Measurements from ENCODE around the gene MTMR3.

Gene MTMR3

DNA sequence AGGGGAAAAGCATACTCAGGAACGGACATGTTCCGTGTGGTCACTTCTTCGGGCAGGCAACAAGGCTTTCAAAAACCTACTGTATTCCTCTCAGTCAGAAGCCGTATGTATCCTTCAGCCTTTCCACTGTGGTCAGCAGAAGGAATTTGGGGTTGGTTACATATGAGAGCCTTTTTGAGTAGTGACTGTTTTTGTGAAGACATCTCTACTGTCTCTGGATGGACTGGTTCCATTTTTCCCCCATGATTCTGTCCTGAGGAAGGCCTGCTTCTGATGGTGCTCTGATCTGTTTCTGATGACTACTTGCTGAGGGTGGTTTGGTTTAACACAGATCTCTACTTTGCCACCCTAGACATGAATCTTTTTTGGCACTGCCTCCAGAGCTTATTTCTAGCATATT, 133.6 kb downstream of the MTMR3 start:
- H3K4me3 ChIP-seq (ENCODE audit: low read length), result no peak overlapping the region
- TF ChIP-seq, protein P1, sequence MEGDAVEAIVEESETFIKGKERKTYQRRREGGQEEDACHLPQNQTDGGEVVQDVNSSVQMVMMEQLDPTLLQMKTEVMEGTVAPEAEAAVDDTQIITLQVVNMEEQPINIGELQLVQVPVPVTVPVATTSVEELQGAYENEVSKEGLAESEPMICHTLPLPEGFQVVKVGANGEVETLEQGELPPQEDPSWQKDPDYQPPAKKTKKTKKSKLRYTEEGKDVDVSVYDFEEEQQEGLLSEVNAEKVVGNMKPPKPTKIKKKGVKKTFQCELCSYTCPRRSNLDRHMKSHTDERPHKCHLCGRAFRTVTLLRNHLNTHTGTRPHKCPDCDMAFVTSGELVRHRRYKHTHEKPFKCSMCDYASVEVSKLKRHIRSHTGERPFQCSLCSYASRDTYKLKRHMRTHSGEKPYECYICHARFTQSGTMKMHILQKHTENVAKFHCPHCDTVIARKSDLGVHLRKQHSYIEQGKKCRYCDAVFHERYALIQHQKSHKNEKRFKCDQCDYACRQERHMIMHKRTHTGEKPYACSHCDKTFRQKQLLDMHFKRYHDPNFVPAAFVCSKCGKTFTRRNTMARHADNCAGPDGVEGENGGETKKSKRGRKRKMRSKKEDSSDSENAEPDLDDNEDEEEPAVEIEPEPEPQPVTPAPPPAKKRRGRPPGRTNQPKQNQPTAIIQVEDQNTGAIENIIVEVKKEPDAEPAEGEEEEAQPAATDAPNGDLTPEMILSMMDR (conservative IDR thresholded peaks at IDR 0.05; ENCODE audit: low read length), result no peak
- peak; percentile 53 for DNase-seq (ENCODE audit: low read depth)

DNA sequence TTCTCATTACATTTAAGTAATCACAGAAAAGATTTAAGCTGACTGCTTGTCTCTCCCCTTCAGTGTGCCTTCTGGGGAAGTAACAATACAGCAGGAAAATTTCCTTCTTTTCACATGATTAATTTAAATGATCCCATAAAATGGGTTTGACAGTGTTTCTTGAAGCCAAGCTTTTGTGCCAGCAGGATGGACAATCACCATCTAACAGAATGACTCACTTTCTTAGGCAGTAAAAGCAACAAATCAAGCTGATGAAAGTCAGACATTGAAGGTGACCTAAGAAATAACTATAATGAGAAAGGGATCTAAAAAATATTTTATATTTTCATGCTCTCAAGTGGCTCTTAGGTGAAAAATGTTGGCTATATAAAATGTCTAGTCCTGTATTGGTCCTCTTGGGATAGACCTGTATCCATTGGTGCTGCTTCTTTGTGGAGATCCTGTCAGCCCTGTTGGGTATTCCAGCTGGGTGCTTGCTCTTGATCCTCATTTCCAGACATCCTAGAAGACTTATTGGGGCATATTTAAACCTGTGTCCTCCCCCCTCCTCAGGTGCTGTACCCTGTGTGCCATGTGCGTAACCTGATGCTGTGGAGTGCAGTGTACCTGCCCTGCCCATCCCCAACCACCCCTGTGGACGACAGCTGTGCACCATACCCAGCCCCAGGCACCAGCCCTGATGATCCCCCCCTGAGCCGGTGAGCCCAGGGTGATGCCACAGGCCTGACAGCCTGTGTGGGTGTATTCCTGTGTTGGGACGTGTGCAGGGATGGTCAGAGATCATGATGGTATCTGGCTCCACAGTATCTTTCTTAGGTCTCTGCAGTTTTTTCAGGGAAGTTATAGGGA, 134.6 kb downstream of the MTMR3 start:
- no peak overlapping the region for H3K4me3 ChIP-seq (ENCODE audit: low read length)
- peak; percentile 54 for DNase-seq (ENCODE audit: low read depth)
- TF ChIP-seq, protein P1 (conservative IDR thresholded peaks at IDR 0.05; ENCODE audit: low read length), result no peak

DNA sequence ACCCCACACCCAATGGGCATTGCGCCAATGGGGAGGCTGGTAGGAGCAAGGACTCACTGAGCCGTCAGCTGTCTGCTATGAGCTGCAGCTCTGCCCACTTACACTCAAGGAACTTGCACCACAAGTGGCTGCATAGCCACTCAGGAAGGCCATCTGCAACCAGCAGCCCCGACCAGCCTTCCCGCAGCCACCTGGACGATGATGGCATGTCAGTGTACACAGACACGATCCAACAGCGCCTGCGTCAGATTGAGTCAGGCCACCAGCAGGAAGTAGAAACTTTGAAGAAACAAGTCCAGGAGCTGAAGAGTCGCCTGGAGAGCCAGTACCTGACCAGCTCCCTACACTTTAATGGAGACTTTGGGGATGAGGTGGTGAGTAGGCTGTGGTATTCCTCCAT, 137.5 kb downstream of the MTMR3 start:
- no peak for DNase-seq (ENCODE audit: low read depth)
- TF ChIP-seq, protein P1 (conservative IDR thresholded peaks at IDR 0.05; ENCODE audit: low read length), result no peak
- no peak overlapping the region for H3K4me3 ChIP-seq (ENCODE audit: low read length)

GRCh38 chr22:30021338-30021737, 138.4 kb downstream of the MTMR3 start:
- no peak for DNase-seq (ENCODE audit: low read depth)
- H3K4me3 ChIP-seq (ENCODE audit: low read length), result no peak overlapping the region

GRCh38 chr22:30021881-30022619, 139.1 kb downstream of the MTMR3 start:
- DNase-seq (ENCODE audit: low read depth), result no peak
- TF ChIP-seq, protein P1 (conservative IDR thresholded peaks at IDR 0.05; ENCODE audit: low read length), result no peak
- no peak overlapping the region for H3K4me3 ChIP-seq (ENCODE audit: low read length)

More at GRCh38 chr22:30021338-30021737, 138.4 kb downstream of the MTMR3 start:
- TF ChIP-seq, protein P1 (conservative IDR thresholded peaks at IDR 0.05; ENCODE audit: low read length), result no peak

DNA sequence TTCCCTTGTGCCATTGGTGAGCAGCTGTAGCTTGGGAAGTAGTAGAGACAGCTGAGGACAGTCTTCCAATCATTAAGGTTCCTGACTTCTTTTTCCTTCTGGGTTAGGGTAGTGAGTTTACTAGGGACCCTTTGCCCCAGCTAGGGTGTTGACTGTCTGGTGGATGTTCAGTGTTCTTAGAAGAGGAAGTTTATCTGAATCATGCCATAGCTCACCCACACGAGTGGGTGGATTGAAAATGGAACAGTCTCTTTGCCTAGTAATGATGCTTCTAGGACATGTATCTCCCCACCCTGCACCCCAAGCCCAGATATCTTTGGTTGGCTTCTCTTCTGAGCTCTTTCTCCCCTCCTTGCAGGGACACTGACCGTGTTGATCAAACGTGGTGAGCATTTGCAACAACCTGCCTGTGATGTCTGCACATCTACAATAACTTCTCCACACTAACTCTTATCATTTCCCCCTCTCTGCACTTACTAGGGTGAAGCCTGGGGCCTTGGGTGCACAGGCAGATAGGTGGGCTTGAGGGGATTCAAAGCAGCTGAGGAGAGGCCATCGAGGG, 140.2 kb downstream of the MTMR3 start:
- DNase-seq (ENCODE audit: low read depth), result no peak
- H3K4me3 ChIP-seq (ENCODE audit: low read length), result no peak overlapping the region
- TF ChIP-seq, protein P1 (conservative IDR thresholded peaks at IDR 0.05; ENCODE audit: low read length), result no peak

Measured in AG10803 (cell line).